HG02885 (cell line): Measurements from ENCODE around the gene THAP12.
"Not testable (repeated sequence)": the region's sequence is repeated elsewhere in the genome, so short reads cannot be mapped to it uniquely, and the experiment has no call there.

Source experiments
- ATAC-seq: cut with Tn5 transposase; IDR thresholded peaks from one replicate; pipeline ENCODE4 v1.9.1; 2021; ENCODE audit warnings: mild to moderate bottlenecking; ENCODE audit not compliant: unreplicated experiment, poor library complexity

The THAP12 gene, protein sequence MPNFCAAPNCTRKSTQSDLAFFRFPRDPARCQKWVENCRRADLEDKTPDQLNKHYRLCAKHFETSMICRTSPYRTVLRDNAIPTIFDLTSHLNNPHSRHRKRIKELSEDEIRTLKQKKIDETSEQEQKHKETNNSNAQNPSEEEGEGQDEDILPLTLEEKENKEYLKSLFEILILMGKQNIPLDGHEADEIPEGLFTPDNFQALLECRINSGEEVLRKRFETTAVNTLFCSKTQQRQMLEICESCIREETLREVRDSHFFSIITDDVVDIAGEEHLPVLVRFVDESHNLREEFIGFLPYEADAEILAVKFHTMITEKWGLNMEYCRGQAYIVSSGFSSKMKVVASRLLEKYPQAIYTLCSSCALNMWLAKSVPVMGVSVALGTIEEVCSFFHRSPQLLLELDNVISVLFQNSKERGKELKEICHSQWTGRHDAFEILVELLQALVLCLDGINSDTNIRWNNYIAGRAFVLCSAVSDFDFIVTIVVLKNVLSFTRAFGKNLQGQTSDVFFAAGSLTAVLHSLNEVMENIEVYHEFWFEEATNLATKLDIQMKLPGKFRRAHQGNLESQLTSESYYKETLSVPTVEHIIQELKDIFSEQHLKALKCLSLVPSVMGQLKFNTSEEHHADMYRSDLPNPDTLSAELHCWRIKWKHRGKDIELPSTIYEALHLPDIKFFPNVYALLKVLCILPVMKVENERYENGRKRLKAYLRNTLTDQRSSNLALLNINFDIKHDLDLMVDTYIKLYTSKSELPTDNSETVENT

DNA sequence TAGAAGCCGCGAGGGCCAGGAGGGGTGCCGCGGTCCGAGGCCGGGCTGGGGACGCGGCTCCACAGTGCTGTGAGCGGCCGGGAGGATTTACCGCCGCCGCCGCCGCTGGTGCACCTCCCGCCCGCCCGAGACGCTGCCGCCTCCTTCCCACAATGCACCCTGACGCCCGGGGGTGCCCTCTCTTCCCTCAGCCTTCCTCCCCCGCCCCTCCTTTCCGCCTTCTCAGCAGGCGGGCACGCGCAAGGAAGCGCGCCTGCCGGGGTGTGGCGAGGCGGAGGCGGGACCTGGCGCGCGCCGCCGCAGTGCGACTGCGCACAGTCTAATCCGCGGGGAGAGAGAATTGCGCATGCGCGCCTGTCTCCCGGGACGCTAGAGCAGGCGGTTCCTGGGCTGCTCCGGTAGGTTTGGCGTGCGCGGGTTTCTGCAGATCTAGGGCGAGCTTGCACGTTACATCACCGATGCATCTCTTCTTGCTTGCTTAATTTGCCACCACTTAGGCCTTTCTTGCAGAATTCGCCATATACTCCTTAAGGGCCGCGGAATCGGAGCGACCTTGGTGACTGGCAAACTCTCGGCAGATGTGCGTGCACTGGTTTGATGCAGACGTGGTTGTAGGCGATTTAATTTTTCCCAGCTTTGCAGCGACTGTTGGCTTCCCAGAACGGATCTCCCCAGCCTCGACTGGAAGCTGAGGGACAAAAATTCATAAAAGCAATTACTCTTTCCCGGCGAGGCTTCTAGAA, at the start of gene THAP12, which contains the start of gene GVQW3:
Gene THAP12, minus strand, starts transcription at position 156 of the 743 bp plus-strand sequence. CDS start 296 bp downstream, outside the sequence.
Gene GVQW3, plus strand, starts transcription at position 347 of the 743 bp plus-strand sequence. CDS start 506 bp downstream, outside the sequence.
- ATAC-seq = peak; percentile 79

DNA sequence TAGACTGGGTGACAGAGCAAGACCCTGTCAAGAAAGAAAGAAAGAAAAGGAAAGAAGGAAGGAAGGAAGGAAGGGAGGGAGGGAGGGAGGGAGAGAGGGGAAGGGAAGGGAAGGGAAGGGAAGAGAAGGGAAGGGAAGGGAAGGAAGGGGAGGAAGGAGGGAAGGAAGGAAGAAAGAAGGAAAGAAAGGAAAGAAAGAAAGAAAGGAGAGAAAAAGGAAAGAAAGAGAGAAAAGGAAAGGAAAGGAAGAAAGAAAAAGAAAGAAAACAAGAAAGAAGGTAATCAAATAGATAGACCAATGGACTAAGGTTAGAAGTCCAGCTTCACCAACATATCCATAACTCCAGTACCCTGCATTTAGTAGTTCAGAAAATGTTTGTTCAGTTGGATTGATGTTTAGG, 45.7 kb upstream of the THAP12 start:
- no peak for ATAC-seq

DNA sequence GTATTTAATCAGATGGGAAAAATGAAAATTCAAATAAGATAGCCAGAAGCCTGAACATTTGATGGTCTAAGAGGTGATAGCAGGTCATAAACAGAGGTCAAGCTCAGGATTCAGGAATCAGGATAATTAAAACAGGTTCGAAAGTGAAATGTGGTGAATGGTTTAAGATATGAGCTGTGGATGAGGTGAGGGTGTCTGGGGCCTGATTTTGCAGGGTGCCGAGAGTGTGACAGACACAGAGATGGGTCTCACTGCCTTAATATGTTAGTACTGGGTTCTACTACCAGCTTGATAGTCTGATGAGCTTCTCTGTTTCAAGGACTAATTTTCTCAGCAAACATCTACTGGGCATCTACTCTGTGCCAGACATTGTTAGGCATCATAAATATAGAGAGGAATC, 44.0 kb upstream of the THAP12 start:
- ATAC-seq = peak; percentile 18

DNA sequence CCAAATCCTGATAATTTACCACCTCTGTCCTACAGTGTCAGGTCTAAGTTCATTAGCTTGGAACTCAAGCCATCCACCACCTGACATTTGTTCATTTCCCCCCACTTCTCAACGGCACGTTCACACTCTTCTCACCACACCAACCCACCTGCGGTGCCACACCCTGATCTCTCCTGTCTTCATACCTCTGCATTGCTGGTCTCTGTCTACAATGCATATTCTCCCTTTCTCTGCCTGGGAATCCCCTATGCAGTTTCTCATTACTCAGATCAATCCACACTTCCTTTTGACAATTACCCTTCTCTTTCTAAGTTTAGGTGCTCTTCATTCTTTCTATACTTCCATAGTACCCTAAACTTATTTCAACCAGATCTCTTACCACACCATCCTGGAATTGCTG, 43.4 kb upstream of the THAP12 start:
- peak; percentile 69 for ATAC-seq

DNA sequence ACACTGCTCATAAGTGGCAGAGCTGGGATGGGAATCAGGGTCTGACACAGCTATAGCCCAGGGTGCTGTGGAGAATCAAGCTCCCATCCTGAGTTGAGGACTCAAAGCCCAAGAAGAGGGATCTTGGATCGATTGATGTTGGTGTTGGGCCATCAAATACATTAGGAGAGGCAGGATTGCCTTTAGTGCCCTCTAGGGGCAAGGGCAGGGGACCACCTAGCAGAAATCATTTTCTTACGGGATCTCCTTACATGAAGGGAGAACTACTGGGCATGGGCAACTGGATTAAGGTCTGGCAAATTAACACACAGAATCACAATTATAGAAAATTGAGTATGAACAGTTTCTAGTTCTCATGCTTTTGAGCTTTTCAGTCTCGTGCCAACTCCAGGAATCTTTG, 39.0 kb upstream of the THAP12 start:
- ATAC-seq = no peak

DNA sequence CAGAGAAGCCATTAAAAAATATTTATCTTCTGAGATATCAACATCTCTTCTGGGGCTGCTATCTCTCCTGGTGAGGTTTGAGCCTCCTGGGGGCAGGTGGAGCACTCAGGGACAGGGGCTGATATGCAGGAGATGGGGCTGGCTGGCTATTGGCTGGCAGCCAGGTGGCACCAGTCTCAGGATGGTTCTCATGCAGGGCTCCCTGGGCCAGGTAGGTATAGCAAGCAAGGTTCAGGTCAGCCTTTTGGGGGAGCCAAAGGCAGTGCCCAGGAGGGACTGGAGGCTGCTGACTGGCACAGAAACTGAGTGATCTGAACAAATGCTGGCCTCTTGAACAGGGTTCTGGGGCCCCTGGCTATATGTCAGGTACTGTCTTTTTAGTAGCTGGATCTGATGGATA, 34.1 kb upstream of the THAP12 start:
- ATAC-seq = no peak

DNA sequence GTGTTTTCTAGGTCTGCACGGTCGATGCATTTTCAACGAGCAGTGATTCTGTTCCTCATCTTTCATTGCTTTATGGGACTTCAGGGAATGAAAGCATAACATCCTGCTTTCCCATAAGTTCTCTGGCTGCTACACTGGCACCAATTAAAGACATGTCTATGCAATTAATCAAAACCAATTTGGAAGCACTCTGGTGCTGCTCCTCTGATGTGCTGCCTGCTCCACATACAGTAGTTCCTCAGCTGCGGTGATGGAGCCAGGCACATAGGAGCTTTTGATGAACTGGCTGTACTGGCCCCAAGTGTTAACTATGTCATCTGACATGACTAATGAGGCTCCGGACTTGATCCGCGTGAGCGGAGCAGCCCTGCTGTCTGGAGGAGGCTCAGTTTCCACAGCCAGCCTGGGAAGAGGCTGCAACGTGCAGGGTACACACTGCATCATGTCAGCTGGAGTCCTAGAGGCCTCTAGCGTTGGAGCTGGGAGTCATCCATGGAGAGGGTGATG, 30.0 kb upstream of the THAP12 start:
- no peak for ATAC-seq

DNA sequence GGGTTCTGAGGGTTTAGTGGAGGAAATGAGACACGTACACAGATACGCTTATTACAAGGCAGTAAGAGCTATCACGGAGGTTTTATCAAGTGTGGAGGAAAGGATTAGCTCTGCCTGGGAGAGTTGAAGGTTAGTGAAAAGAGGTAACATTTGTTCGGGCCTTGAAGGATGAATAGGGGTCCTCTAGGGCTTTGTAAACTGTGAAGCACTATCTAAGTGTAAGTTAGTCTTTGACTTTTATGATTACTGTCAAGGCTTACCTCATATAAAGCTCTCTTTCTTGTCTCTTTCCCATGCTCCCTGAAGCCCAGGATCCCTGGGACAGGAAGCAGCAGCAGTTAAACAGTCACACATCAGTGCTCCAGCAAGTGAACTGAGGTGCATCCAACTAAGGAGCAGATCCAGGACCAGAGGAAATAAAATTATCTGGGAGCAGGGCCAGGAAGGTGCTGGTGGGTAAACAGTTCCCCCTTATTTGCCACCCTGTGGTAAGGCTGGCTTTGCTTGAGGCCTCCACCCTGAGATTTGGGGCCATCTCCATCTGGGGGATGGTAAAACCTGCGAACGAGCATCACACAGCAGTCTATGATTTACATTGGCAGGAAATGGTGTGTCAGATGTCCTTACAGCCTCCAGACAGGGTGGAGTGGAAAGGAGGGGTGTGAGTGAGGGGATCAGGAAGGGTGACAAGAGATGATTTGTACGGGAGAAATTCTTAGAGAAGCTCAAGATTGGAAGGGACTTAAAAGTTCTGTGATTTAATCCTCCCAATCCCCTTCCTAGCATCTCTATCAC, 27.4 kb upstream of the THAP12 start:
- ATAC-seq = no peak

DNA sequence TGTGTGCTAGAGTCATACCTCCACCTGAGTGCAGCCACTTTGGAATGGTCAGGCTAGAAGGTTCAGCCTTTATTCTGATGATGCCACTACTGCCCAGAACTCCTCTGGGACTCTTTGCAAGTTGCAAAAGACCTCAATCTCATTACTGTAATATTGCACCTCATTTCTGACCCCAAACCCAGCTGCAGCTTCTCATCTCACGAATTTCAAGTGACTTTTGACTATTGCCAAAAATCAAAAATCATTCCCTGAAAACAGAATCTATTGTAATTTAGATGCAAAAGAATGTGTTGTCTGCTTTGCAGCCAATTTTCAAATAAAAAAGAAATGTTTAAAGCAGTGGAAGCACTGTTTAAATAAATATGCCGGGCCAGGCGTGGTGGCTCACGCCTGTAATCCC, 25.4 kb upstream of the THAP12 start:
- ATAC-seq = no peak

DNA sequence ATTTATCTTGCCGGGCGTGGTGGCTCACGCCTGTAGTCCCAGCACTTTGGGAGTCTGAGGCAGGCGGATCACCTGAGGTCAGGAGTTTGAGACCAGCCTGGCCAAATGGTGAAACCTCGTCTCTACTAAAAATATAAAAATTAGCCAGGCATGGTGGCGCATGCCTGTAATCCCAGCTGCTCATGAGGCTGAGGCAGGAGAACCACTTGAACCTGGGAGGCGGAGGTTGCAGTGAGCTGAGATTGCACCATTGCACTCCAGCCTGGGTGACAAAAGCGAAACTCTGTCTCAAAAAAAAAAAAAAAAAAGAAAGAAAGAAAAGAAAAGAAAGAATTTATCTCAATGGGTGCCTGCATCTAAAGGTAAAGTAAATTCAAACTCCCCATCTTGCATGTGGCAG, 20.6 kb upstream of the THAP12 start:
- not testable (repeated sequence) for ATAC-seq

DNA sequence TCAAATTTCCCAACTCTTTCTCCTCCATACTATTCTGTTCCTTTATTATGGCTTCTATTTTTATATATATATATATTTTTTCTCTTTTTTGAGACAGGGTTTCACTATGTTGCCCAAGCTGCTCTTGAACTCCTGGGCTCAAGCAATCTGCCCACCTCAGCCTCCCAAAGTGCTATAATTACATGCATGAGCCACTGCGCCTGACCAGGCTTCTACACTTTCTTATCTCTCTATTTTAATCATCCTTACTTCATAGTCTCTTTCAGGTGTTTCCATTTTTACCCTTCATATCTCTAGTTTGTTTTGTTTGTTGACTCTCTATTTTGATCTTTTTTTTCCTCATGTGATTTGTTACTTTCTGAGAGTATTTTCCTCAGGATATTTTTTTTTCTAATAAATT, 20.0 kb upstream of the THAP12 start:
- ATAC-seq = no peak

DNA sequence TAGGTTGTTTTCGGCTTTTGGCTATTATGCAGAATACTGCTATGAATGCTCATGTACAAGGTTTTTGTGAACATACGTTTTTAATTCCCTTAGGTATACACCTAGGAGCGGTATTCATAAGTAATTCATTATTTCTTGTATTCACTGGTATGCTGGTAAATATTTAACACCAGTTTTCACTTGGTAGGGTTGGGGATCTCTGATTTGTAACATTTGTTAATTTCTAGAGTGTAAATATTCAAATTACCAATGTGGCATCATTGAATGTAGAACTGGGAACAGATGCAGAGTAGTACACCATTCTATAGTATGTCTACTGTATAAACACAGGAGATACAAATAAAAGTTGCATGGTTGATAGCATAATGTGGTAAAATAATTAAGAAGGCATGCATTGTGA, 16.5 kb upstream of the THAP12 start:
- no peak for ATAC-seq

DNA sequence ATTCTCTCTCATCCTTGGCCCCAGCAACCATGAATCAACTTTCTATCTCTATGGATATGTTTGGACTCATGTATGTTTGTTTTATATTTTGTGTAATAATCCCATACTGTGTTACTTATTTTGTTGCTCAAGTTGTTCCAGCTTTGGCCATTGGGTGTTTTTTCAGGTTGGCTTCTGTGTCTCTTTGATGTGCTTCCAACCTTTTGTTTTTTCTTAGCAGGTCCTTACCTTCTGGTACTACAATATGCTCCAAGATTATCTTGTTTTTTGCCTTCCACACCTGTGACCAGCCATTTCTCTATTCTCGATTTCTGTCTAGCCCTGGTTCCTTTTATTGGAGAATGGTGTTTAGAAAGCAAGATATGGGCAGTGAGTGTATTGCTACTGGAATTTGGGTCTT, 14.4 kb upstream of the THAP12 start:
- no peak for ATAC-seq

DNA sequence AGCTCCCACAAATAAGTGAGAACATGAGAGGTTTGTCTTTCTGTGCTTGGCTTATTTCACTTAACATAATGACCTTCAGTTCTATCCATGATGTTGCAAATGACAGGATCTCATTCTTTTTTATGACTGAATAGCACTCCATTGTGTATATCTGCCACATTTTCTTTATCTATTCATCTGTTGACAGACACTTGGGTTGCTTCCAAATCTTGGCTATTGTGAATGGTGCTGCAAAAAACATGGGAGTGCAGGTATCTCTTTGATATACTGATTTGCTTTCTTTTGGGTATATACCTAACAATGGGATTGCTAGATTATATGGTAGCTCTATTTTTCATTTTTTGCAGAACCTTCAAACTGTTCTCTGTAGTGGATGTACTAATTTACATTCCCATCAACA, 13.5 kb upstream of the THAP12 start:
- no peak for ATAC-seq

DNA sequence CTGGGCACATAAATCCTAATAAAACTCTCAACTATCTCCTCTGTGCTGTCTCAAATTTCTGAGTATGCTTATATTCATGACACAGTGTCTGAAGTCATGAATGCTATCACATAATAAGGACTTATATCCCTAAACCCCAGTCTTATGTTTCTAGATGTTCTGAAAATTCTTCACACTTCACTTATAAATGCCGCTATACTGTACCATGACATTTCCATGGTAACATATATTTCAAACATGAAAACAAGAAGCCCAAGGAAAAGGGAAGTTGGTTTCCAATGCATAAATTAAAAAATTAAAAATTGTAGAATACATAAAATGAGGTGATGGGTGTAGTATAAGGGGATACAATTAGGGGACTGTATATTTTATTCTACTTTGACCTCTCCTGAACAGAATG, 11.9 kb upstream of the THAP12 start:
- no peak for ATAC-seq

DNA sequence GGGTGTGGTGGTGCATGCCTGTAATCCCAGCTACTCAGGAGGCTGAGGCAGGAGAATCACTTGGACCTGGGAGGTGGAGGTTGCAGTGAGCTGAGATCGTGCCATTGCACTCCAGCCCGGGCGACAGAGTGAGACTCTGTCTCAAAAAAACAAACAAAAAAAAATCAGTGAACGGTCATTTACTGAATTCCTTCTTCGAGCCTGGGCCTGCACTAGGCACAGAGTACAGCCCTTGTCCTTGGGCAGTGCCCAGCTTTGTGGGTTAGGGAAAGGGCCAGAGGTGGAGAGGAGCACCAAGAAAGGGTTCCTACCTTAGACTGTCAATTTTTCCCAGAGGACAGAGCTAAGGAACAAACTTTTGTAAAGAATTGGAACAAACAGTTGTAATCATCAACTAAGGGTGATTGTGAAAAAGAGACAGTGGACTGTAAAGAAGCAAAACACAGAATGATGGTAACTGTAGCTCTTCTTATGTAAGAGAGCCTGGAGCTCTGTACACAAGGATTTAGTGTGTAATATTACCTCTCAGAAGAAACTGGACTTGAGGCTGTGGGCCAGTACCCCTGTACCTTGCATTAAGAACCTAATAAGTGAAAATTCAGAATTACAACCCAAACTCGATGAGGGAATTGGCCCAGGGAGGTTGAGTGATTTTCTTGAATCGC, 11.0 kb upstream of the THAP12 start:
- ATAC-seq = no peak

DNA sequence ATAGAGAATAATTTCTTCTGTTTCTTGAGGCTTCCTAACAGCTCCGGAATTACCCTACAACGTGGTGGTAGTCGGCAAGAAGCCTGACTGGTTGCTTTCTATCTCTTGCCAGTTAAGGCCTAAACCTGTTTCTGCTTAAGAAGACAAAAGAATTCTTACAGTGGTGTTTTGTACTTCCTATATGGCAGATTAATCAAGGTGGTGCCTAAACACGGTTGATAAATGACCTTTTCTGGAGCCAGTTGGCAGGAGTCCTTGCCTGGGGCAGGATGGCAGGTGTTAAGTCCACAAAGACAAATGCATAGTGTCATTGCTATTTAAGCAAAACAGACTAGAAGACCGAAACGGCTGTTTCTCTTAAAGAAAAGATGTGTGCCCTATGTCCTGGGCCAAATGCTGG, 10.1 kb upstream of the THAP12 start:
- no peak for ATAC-seq

DNA sequence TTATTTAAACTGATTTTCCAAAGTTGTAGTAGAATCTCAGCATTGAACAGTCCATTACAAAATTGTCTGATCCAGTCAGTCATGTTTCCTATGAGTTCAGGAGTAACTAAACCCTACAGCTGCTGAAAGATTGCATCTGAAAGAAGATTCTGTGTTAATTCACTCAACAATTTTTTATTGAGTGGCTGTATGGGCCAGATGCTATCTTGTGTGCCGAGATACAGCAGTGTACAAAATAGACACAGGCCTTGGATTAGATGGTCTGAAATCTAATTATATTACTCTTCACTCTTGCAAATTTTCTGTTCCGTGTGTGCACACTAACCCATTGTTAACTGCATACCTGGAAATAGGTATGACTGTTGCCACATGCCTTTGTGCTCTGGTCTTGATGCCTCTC, 7.5 kb upstream of the THAP12 start:
- ATAC-seq = no peak

DNA sequence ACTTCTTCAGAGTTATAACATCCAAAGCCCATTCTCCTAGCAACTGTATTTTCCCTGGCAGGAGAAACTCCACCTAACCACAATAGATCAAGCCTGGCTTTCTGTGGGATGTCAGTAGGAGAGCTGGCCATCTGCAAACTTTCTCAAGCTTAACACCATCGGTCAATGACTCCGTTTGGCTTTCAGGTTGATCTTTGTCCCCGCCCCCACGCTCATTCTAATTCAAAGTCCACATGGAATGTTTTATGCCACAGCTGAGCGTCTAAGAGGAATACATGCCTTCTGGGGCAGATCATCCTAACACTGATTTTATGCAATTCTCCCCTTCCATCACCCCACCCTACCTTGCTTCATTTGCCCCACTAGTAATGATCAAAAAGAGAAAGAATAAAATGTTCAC, 5.0 kb upstream of the THAP12 start:
- no peak for ATAC-seq
